AG09319 (cell line): ENCODE data around the gene RET.
"Not testable (repeated sequence)": the region's sequence is repeated elsewhere in the genome, so short reads cannot be mapped to it uniquely, and the experiment has no call there.

Experiments used
- DNase-seq: peaks from one replicate; pipeline ENCODE4 v3.0.0-alpha.2; 2010; ENCODE audit warnings: low read depth; ENCODE audit errors: extremely low read depth
- TF ChIP-seq, protein P1 (sequence below): IDR thresholded peaks from 2 replicates; pipeline ENCODE4 v1.5.1; 2011; ENCODE audit warnings: low read depth, mild to moderate bottlenecking, inconsistent platforms, low read length, moderate library complexity

The RET gene

GRCh38 chr10:43141421-43141820 lies 64.6 kb downstream of the RET start:
- TF ChIP-seq, protein P1, sequence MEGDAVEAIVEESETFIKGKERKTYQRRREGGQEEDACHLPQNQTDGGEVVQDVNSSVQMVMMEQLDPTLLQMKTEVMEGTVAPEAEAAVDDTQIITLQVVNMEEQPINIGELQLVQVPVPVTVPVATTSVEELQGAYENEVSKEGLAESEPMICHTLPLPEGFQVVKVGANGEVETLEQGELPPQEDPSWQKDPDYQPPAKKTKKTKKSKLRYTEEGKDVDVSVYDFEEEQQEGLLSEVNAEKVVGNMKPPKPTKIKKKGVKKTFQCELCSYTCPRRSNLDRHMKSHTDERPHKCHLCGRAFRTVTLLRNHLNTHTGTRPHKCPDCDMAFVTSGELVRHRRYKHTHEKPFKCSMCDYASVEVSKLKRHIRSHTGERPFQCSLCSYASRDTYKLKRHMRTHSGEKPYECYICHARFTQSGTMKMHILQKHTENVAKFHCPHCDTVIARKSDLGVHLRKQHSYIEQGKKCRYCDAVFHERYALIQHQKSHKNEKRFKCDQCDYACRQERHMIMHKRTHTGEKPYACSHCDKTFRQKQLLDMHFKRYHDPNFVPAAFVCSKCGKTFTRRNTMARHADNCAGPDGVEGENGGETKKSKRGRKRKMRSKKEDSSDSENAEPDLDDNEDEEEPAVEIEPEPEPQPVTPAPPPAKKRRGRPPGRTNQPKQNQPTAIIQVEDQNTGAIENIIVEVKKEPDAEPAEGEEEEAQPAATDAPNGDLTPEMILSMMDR = no peak
- DNase-seq = no peak

GRCh38 chr10:43145311-43145710 lies 68.4 kb downstream of the RET start:
- TF ChIP-seq, protein P1 = no peak
- no peak for DNase-seq

GRCh38 chr10:43145936-43146335 lies 69.1 kb downstream of the RET start:
- not testable (repeated sequence) for DNase-seq

DNA sequence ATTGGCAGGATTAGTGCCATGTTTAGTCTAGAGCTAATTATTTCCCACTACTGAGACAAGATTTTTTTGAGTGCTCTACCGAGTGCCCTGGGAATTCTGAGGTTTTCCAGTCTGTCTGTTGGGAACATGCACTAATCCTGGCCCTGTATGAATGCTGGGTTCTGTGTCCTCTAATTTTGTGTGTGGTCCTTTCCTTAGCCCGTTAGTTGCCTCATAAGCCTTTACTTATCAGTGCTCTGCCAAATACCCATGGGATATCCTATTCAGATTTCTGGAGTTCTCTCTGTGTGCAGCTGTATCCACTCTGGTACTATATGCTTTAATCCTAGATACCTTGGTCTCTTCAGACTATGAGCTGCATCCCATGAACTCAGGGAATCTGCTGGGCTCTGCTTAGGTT lies 74.5 kb downstream of the RET start:
- no peak for DNase-seq
- TF ChIP-seq, protein P1 = no peak

GRCh38 chr10:43153901-43154300 lies 77.0 kb downstream of the RET start:
- TF ChIP-seq, protein P1 = no peak

DNA sequence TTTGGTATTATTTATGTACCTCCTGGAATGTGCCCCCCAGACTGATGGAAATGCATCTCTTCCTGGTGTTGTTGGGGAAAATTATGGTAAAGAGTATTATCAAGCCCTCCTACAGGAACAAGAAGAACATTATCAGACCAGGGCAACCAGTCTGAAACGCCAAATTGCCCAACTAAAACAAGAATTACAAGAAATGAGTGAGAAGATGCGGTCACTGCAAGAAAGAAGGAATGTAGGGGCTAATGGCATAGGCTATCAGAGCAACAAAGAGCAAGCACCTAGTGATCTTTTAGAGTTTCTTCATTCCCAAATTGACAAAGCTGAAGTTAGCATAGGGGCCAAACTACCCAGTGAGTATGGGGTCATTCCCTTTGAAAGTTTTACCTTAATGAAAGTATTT lies 78.4 kb downstream of the RET start:
- DNase-seq = no peak
- TF ChIP-seq, protein P1 = no peak

More at GRCh38 chr10:43153901-43154300, 77.0 kb downstream of the RET start:
- DNase-seq = no peak

DNA sequence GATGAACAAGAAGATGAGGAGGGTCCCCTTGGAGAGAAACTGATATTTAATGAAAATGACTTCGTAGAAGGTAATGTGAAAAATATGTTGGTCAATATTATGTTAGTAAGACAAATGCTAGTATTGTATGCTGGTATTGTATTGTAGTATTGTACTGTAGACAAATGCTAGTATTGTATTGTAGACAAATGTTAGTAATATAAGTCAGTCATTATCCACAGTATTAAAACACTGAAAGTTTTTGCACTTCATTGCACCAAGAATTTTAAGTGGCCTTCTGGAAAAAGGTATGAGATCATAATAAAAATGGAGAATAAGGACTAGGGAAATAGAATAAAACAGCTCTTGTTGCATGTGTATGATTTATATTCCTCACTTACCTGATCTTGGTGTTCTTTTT lies 78.9 kb downstream of the RET start:
- no peak for DNase-seq
- TF ChIP-seq, protein P1 = no peak

DNA sequence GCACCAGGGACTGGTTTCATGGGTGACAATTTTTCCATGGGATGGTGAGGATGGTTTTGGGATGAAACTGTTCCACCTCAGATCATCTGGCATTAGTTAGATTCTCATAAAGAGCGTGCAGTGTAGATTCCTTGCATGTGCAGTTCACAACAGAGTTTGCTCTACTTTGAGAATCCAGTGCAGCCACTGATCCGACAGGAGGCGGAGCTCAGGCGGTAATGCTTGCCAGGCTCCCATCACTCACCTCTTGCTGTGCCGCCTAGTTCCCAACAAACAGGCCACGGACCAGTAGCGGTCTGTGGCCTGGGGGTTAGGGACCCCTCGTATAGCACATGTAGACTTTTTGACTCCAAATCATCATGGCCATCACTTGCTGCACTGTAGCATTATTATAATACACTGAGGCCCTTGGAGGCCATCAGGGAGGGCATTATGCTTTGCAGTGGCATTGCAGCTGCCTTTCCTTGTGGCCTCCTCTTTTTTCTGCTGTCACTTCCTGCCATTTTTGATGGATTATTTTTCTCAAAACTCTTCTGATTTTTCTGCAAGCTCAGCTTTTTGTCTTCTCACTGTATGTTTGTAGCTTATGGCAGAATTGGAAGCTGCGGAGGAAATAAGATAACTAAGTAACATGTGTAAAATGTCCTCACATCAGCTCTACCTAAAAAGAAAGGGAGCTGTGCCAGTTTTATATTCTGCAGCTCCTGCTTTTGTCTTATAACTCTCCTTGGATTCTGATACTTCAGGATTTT lies 79.9 kb downstream of the RET start:
- TF ChIP-seq, protein P1 = no peak
- no peak for DNase-seq
